NCI-H2029 (cell line): Measurements from ENCODE around the gene UBC.
"Not testable (repeated sequence)": the region's sequence is repeated elsewhere in the genome, so short reads cannot be mapped to it uniquely, and the experiment has no call there.

Experiments
- DNase-seq: peaks from one replicate; lab custom pipeline; 2025; lab: John Stamatoyannopoulos, UW

The UBC gene

DNA sequence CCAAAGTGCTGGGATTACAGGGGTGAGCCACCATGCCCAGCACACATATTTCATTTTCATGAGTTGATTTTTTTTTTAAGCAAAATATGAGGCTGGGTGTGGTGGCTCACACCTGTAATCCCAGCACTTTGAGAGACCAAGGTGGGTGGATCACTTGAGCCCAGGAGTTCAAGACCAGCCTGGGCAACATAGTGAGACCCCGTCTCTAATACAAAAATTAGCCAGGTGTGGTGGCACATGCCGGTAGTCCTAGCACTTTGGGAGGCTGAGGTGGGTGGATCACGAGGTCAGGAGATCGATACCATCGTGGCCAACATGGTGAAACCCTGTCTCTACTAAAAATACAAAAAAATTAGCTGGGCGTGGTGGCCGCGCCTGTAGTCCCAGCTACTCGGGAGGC, 17.1 kb upstream of the UBC start:
- not testable (repeated sequence) for DNase-seq

DNA sequence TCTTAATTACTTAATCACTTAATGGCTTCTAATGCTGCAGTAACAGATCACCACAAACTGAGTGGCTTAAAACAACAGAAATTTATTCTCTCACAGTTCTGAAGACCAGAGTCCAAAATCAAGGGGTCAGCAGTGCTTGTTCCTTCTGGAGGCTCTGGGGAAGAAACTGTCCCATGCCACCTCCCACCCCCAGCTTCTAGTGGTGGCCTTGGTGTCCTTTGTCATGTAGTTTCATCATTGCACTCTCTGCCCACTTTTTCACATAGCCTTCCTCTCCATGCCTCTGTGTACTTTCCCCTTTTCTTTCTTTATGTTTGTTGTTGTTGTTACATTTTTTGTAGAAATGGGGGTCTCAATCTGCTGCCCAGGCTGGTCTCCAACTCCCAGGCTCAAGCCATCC, 16.1 kb upstream of the UBC start:
- DNase-seq: no peak

DNA sequence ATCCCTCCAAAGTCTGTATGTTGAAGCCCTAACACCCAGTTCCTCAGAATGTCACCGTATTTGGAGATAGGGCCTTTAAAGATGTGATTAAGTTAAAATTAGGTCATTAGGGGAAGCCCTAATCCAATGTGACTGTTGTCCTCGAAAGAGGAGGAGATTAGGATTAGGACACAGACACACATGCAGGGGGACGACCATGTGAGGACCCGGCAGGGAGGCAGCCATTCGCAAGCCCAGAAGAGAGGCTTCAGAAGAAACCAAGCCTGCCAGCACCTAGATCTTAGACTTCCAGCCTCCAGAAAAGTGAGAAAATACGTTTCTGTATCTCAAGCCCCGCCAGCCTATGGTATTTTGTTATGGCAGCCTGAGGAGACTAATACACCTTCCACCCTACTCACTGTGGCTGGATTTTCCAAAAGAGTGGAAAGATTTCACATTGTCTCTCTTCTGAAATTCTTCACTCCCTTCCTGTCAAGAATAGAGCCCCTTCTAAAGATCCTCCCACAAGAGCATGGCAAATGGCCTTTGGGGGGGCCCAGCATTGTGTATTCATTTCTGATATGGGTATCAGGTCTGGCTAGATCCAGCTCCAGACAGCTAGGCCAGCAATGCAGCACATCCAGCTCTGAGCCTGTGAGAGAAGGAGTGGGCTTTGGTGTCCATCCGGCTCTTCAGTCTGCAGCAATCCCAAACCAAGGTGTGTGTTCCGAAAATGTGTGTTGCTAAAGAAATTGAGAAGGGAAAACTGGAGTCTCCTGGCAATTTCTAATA, 15.4 kb upstream of the UBC start:
- DNase-seq: no peak

DNA sequence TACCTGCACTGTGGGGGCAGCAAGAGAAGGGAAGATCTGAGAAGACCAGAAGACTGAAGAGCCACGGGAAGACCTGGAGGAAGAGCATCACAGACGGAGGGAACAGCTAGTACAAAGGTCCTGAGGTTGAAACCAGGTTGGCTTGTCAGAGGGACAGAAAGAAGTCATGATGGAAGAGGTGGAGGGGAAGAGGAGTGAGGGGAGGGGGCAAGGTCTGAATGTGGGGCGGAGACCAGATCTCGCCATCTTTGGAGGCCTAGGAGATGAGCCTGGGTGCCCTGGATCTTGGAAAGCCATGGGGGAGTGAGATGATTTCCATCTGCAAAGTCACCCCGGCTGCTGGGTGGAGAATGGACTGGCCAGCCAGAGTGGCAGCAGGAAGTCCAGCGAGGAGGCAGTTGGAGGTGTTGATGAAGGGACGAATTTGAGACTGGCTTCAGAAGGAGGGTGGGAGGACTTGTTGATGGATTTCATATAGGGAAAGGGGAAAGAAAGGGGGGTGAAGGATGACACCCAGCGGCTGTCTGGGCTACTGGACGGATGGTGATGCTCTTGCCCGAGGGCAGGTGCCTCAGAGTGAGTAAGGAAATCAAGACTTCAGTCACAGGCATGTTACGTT, 14.6 kb upstream of the UBC start:
- no peak for DNase-seq

DNA sequence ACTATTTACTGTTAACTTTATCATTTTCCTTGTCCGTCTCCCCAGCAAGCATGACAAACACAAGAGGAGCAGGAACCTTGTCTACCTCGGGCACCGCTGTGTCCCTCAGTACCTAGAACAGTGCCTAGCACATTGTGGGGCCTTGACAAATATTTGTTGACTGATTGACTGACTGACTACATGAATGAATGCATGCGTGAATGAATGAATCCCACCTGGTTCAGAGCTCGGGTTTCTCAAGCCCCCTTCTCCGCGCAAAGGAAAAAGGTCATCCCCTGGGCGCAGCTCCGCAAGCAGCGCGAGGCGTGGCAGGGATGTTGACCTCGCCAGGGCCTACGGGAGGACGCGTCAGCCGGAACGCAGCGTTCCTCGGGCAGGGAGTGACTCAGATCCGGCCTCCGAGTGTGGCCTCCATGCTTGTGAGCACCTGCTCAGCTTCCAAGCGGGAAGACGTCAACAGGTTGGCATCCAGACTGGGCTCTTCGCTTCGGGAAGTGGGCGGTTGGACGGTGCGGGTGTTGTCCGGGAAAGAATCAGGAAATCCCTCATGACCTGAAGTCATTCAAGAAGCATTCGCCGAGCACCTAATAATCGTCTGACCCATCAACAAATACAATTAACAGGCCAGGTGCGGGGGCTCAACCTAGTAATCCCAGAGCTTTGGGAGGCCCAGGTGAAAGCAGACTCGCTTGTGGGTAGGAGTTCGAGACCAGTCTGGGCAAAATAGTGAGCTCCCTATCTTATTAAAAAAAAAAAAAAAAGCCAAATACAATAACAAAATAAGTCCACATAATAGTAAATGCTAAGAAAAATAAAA, 13.9 kb upstream of the UBC start:
- no peak for DNase-seq

DNA sequence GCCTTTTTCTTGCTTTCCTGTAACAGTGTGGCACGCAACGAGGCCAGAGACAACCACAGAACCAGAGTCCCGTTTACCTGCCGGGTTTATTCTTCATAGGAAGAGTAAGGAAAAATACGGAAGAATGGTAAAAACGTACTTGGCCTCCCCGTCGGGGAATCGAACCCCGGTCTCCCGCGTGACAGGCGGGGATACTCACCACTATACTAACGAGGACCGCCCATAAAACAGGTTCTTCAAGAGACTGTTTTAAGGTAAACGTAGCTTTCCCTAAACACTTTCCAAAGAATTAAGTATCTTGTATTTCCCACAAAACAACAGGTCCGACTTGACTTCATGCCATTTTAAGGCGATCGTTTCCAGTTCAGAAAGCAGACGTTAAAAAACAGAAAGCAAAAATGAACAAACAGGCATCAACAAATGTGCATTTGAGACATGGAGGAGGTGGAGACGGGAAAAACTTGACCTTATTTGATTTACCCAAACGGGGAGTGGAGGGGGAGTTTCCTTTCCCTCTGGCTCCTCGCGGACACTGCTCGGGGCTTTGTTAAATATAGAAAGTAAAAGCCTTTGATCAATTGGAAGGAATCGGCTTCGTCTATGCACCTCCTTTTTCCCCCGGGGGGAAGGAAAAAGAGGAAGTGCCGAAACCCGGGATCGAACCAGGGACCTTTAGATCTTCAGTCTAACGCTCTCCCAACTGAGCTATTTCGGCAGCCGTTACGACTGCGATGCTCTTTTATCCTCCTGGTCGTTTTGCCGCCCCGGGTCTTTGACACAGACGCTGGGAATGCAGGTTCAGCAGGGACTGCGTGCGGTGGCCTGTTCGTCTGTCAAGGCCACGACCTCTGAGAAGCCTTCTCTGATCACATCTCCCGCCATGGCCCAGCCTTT, 13.0 kb upstream of the UBC start:
- DNase-seq: no peak

DNA sequence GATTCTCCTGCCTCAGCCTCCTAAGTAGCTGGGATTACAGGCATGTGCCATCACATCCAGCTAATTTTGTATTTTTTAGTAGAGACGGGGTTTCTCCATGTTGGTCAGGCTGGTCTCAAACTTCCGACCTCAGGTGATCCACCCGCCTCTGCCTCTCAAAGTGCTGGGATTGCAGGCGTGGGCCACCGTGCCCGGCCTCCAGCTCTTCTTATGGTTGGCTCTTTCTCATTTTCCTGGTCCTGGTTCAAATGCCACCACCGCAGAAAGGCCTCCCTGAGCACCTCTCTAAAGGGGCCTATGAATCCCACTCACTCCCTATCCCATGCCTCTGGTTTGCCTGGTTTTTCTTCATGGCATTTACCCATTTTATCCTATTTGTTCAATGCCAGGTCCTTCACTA, 11.3 kb upstream of the UBC start:
- DNase-seq: not testable (repeated sequence)

DNA sequence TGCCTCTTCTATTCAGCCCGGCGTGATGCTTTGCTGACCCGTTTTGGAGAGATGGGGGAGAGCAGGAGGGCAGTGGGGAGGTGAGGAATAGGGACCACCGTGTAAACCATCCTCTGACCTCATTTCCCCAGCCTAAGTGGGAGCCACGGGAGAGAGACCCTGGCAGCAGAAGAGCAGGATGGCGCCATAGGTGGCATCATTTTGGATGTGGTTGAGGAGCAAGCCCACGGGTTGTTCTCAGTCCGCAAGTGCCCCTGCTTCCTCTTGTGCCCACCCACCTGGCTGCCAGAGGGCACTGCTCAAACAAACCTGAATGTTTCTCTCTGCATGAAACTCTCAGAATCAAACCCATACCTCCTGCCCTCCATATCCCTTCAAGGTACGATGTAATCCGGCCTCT, 10.7 kb upstream of the UBC start:
- DNase-seq: no peak

DNA sequence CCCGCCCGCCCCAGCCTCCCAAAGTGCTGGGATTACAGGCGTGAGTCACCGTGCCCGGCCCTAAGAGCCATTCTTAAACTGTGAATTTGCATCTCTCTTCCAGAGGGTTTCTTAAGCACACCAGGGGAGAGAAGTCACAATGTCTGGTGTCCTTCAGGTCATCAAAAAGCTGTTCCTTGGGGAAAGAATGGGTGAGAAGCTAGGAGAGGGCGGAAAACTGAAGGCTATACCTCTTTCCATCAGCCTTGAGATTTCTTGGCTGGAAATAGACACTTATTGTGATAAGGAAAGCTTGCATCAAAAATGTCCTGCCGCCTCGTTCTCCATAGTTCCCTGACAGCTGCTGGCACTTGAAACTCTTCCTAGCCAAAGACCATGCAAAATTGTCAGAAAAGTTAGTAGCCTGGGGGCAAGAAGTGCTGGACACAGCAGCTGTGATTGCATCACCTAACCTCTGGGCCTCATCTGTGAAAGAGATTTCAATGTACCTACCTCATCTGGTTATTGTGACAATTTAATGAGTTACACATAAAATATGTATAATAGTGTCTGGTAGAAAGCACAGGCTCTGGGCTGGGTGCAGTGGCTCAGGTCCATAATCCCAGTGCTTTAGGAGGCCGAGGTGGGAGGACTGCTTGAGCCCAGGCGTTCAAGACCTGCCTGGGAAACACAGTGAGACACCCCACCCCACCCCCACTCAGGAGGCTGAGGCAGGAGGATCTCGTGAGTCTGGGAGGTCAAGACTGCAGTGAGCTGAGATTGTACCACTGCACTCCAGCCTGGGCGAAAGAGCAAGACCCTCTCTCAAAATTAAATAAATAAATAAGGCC, 9.7 kb upstream of the UBC start:
- DNase-seq: no peak

DNA sequence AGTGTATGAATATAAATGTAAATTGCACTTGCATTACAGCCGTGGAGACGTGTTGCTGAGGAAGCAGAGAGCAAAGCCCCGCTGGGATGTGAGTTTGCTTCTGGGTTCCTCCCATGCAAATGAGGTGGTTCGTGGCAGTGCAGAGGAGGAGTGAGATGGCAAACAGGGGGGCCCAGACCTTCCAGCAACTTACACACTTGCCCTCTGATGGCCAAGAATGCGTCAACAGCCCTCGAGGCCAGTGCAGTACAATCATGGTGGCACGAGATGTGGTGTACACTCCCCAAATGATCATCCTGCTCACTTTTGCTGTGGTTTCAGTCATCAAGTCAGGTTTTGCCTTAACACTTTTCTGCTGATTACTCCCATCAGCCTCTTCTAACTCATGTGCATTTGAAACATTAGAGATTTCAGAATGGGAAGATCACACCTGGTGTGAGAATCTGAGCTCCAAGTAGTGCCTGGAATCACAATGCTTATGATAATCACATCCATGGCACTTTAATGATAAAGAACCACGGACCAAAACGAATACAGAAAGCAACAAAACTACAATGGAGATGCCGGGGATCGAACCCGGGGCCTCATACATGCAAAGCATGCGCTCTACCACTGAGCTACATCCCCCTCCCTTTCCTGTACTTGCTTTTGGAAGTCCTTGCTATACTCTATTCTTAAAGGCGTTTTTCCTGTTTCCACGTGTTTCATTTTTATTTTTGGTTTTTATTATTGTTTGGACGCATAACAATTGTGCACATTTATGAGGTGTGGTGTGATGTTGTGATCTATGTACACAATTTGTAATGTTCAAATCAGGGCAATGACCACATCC, 7.0 kb upstream of the UBC start:
- no peak for DNase-seq

DNA sequence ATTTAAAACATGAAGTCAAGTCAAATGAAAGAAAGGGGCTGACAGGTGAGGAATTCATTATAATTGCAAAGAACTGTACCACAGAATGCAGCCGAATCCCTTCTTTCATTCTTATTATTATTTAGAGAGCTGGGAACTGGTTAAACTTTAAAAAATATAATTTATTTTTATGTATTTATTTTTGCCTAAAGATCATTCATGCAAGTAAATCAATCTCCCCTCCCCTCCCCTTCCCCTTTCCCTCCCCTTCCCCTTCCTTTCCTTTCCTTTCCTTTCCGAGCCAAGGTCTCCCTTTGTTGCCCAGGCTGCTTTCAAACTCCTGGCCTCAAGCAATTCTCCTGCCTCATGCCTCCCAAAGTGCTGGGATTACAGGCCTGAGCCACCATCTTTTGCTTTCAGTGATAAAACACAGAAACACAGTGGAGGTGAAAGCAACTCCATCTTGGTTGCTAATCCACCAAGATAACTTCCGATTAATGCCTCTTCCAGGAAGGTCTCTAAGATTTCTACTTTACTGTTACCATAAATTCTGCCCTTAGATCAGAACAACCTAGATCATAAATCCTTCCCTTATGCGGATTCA, 6.0 kb upstream of the UBC start:
- DNase-seq: no peak

DNA sequence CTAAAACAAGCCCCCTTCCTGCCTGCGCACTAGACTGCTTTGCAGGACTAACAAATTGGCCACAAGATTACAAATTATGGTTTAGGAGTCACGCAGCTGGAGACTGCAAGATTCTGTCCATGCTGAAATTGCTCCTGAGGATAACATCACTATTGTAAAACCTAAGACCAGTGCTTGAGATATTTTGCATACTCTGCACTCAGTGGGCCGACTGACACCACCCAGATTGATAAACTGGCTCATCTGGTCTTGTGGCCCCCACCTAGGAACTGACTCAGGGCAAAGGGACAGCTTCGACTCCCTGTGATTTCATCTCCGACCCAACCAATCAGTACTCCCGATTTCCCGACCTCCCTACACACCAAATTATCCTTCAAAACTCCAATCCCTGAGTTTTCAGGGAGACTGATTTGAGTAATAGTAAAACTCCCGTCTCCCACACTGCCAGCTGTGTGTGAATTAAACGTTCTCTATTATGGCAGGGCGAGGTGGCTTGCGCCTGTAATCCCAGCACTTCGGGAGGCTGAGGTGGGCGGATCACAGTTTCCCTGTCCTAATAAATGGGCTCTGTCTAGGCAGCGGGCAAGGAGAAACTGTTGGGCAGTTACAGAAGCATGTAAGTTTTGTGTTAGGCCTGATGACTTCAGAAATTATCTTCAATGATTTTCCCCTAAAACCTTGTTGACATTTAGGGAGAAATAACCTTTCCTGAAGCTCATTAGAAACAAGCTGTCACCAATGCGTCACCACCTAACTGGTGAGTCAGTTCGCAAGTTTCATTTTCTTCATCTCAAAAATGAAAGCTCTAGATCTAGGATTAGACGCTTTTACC, 5.3 kb upstream of the UBC start:
- no peak for DNase-seq

DNA sequence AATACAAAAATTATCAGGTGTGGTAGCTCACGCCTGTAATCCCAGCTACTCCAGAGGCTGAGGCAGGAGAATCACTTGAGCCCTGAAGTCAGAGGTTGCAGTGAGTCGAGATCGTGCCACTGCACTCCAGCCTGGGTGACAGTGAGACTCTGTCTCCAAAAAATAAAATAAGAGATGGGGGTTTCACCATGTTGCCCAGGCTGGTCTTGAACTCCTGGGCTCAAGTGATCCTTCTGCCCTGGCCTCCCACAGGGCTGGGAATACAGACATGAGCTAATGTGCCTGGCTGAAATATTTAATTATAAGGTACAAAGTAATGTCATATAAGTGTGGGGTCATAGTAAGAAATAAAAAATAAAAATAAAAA, 4.2 kb upstream of the UBC start:
- DNase-seq: not testable (repeated sequence)

DNA sequence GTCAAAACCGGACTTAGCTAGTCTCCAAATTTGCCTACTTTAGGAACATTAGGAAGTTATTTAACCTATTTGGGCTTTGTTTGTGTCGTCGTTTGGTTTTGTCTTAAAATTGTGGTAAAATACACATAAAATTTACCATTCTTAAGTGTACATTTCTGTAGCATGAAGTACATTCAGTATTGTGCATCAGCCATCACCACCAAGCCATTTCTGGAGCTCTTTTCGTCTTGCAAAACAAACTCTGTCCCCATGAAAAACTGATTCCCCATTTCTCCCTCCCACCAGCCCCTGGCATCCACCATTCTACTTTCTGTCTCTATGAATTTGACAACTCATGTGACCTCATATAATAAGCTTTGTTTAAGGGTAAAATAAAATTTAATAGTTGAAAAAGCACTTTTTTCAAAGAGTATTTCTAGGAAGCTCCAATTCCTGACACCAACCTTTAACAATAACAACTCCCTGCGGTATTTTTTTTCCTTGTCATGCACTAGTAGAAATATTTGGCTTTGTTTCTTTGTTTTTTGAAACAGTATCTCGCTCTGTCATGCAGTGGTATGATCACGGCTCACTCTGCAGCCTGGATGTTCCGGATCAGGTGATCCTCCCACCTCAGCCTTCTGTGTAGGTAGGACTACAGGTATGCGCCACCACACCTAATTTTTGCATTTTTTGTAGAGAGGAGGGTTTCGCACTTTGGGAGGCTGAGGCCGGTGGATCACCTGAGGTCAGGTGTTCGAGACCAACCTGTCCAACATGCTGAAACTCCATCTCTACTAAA, 3.6 kb upstream of the UBC start:
- no peak for DNase-seq

DNA sequence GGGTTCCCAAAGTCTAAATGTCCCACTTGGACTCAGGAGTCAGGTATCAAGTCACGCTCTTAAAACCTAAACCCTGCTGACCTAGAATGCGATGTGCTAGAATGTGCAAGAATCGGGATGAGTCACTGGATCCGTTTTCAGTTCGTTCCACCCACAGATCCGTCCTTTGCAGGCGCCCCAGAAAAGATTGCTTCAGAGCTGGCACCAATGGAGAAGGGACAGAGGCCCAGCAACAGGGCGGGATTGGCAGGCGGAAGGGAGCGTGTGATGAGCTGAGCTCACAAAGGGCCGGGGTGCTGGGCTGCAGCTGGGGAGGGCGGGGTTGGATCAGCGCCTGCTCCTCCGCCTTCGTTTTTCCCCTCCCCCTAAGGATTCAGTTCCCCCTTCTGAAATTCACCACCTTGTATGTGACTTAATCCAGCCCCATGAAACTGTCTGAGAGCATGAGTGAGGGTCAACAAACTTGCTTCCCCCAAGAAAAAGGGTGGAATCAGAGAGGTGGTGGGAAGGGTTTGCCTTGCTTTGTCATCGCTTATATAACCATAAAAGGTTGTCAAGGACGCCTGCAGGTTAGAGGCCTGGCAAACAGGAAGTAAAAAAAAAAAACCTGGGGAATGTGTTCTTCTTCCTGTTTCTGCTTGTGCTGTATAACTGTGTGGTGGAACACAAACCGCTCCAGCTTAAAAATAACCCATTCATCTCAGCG, 2.8 kb upstream of the UBC start:
- no peak for DNase-seq

DNA sequence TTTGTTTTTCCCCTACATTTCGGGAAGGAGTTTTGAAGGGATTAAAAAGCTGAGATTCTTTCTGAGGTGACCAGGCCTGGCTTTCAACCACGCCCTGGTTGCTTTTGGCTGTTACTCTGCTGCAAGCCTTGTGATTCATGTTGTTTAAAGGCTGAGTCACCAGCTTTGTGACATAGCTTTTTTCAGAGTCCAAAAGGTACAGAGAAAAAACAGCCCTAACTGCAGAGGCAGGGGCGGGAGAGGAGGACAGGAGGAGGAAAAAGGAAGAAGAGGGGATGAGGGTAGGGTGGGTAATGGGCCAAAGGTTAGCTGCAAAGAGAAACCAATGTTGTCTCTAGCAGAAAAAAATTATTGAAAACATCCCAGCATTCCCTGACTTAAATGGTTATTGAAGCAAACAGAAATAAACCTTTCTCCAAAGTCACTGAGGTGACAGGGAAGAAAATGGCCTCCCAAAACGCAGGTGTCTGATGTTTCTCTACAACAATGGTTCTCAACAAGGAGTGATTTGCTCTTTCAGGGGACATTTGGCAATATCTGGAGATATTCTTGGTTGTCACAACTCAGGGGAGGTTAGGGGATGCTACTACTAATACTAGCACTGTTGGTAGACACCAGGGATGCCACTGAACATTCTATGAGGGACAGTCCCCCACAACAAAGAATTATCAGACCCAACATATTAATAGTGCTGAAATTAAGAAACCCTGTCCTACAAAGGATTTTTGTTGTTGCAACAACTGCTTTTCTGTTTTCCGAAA, 2.1 kb upstream of the UBC start:
- DNase-seq: no peak
